ENCODE results near the gene DLG1.
"Not testable (repeated sequence)": the region's sequence is repeated elsewhere in the genome, so short reads cannot be mapped to it uniquely, and the experiment has no call there.

DLG1 gene

GRCh38 chr3:197283045-197283444 is 15.4 kb downstream of the DLG1 start:
- DNase-seq: no peak

GRCh38 chr3:197281849-197282248 is 16.6 kb downstream of the DLG1 start:
- no peak for DNase-seq

DNA sequence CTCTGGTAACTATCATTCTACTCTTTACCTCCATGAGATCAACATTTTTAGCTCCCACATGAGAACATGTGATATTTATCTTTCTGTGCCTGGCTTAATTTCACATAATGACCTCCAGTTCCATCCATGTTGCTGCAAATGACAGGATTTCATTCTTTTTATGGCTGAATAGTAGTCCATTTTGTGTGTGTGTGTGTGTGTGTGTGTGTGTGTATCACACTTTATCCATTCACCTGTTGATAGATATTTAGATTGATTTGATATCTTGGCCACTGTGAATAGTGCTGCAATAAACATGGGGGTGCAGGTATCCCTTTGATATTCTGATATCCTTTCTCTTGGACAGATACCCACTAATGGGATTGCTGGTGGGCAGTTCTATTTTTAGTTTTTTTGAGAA is 18.3 kb downstream of the DLG1 start:
- no peak for DNase-seq

GRCh38 chr3:197278933-197279332 is 19.5 kb downstream of the DLG1 start:
- no peak for DNase-seq

GRCh38 chr3:197276808-197277207 is 21.6 kb downstream of the DLG1 start:
- not testable (repeated sequence) for DNase-seq

GRCh38 chr3:197270558-197271317 is 27.7 kb downstream of the DLG1 start:
- DNase-seq: no peak

- no peak for DNase-seq
Measured at GRCh38 chr3:197269024-197269423, 29.4 kb downstream of the DLG1 start.

GRCh38 chr3:197268294-197268693 is 30.1 kb downstream of the DLG1 start:
- no peak for DNase-seq

DNA sequence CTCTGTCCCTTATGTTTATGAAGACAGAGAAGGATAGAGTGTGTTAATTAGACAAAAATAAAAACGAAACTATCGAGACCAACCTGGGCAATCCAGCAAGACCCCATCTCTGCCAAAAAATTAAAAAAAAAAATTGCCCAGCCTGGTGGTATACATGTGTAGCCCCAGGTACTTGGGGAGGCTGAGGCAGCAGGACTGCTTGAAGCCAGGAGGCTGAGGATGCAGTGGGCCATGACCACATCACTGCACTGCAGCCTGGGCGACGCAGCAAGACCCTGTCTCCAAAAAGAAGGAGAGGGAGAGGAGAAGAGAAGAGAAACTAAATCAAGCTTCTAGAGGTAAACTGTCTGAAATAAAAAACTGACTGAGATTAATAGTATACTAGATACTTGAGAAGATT is 32.1 kb downstream of the DLG1 start:
- no peak for DNase-seq

GRCh38 chr3:197262709-197263108 is 35.7 kb downstream of the DLG1 start:
- no peak for DNase-seq

GRCh38 chr3:197261164-197261509 is 37.3 kb downstream of the DLG1 start:
- DNase-seq: no peak

- no peak for DNase-seq
Measured at GRCh38 chr3:197260491-197261163, 37.8 kb downstream of the DLG1 start.

- DNase-seq: no peak
Measured at GRCh38 chr3:197259096-197259495, 39.3 kb downstream of the DLG1 start.

DNA sequence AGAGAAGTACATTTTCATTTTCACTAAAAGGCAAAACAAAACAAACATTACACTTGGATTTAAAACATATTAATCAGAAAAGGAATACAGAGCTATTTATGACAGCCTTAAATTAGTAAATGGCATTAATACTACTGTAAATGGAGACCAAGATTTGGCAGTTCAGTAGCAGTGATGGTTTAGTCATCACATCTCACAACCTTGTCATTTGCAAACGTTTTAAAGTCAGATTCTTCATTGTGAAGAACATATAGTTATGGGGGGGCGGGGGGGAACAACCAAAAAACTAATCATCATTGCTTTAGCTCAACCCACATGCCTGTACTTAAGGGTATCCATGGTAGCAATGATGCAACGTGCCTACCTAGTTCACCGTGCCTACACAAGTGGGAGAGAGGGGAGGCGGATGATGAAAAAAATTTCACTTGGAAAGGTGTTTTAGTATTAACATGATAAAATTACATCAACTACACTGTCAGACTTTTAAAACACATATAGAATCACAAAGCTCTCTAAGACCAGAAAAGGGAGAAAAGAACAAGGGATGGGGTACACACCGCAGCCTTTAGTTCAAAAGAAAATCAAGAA is 40.1 kb downstream of the DLG1 start:
- no peak for DNase-seq

GRCh38 chr3:197257711-197258110 is 40.7 kb downstream of the DLG1 start:
- DNase-seq: no peak

- peak; percentile 32 for DNase-seq
Measured at GRCh38 chr3:197256836-197257444, 41.5 kb downstream of the DLG1 start.

DNA sequence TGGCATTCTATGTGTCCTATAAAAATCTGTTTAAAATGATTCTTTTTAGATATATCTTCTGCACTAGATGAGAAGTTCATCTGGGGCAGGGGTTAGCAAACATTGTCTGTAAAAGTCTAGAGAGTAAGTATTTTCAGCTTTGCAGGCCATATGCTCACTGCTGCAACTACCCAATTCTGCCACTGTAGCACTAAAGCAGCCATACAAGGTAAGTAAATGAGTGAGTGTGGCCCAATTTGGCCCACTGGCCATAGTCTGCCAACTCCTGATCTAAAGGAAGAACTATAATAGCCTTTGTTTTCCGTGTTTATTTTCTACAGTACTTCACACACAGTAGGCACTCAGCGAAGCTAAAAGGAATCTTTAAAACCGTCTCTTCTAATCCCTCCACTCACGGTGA is 42.3 kb downstream of the DLG1 start:
- DNase-seq: no peak

- no peak for DNase-seq
Measured at GRCh38 chr3:197253238-197253947, 45.0 kb downstream of the DLG1 start.

DNA sequence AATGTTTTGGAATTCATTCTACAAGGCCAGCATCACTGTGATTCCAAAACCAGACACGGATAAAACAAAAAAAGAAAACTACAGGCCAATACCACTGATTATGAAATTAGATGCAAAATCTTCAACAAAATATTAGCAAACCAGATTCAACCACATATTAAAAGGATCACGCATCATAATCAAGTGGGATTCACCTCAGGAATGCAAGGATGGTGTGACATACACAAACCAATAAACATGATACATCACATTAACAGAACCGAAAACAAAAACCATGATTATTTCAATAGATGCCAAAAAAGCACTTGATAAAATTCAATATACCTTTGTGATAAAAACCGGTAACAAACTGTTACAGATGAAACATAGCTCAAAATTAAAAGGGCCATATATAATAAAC is 48.9 kb downstream of the DLG1 start:
- no peak for DNase-seq

DNA sequence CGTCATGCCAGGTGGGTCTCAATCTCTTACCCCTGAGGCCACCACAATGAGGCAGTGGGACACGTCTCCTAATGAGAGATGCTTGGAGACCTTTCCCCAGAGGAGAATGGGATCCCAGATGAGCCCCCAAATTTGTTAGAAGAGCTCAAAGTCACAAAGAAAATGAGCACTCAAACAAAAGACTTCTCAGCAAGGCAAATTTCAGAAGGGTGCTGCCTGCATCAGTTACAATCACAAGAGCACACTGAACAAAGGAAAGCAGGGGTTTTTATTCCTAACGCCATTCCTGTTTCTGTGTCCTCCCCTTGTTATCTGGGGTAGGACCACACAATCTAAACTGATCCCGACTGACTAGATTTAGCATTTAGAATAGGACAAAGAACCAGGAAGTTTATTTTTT is 50.1 kb downstream of the DLG1 start:
- DNase-seq: no peak

- no peak for DNase-seq
Measured at GRCh38 chr3:197244751-197245150, 53.7 kb downstream of the DLG1 start.

DNA sequence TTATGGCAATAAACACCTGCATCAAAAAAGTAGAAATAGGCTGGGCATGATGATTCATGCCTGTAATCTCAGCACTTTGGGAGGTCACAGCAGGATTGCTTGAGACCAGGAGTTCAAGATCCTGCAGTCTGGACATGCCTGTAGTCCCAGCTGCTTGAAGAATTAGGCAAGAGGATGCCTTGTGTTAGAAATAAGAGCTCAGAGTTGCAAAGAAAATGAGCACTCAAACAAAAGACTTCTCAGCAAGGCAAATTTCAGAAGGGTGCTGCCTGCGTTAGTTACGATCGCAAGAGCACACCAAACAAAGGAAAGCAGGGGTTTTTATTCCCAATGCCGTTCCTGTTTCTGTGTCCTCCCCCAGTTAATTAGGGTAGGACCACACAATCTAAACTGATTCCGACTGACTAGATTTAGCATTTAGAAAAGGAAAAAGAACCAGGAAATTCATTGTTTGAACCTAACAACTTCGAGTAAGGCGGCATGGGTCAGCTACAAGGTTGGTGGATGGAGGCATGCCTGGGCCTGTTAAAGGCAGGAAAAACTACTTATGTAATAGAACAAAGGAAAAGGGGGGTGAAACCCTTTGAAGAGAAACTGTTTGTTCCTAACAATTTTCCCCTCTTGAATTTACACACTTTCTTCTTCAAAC is 55.5 kb downstream of the DLG1 start:
- DNase-seq: no peak

DNA sequence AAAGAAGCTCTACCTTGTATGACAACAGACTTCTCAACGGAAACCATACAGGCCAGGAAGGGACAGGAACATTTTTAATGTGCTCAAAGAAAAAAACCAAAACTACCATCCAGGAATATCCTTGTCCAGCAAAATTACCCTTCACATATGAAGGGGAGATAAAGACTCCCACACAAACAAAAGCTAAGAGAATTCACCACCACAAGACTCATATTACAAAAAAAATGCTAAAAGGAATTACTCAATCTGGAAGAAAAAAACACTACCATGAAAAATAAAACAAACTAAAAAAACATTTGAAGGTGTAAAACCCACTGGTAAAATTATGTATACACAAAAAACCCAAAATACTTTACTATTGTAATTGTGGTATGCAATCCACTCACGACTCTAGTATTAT is 57.2 kb downstream of the DLG1 start:
- no peak for DNase-seq

Measured in NCI-H1436 treated with DMSO at 0.1 percent for 48 hours (cell line).